HFF-Myc (cell line): ENCODE results near the gene ISCU.
"Not testable (repeated sequence)": the region's sequence is repeated elsewhere in the genome, so short reads cannot be mapped to it uniquely, and the experiment has no call there.

Experiments
- DNase-seq: peaks from one replicate; pipeline ENCODE4 v3.0.0-alpha.2; 2011; ENCODE audit warnings: low read depth; ENCODE audit errors: extremely low read depth
- H3K4me3 ChIP-seq: replicated peaks from 2 replicates; pipeline ENCODE4 v1.5.1; 2011; ENCODE audit warnings: low read depth, mild to moderate bottlenecking, control low read depth, low read length
- TF ChIP-seq, protein P1 (sequence below): IDR thresholded peaks from 2 replicates; pipeline ENCODE4 v1.5.1; 2012; ENCODE audit warnings: mild to moderate bottlenecking, low read depth, low read length, control low read depth; ENCODE audit errors: missing control alignments

The ISCU gene

GRCh38 chr12:108585864-108586263 is 23.5 kb downstream of the ISCU start:
- DNase-seq, result no peak
- TF ChIP-seq, protein P1, sequence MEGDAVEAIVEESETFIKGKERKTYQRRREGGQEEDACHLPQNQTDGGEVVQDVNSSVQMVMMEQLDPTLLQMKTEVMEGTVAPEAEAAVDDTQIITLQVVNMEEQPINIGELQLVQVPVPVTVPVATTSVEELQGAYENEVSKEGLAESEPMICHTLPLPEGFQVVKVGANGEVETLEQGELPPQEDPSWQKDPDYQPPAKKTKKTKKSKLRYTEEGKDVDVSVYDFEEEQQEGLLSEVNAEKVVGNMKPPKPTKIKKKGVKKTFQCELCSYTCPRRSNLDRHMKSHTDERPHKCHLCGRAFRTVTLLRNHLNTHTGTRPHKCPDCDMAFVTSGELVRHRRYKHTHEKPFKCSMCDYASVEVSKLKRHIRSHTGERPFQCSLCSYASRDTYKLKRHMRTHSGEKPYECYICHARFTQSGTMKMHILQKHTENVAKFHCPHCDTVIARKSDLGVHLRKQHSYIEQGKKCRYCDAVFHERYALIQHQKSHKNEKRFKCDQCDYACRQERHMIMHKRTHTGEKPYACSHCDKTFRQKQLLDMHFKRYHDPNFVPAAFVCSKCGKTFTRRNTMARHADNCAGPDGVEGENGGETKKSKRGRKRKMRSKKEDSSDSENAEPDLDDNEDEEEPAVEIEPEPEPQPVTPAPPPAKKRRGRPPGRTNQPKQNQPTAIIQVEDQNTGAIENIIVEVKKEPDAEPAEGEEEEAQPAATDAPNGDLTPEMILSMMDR, result no peak
- H3K4me3 ChIP-seq, result no peak overlapping the region

DNA sequence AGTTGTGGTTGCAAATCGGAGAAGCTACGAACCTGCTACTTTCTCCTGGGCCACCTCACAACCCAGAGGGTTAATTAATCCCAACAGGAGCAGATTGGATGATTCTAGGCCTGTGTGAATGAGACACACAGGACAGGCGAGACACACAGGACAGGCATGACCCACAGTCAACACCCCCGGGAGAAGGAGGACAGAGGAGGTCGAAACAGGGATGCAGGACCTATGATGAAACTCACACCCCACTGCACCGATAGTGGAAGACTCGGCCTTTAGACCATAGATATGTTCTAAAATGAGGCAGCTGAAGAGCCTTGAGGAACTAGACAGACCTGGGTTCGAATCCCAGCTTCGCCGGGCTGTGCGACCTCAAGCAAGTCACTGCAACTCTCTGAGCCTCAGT is 23.9 kb downstream of the ISCU start:
- TF ChIP-seq, protein P1, result no peak
- no peak for DNase-seq
- no peak overlapping the region for H3K4me3 ChIP-seq

DNA sequence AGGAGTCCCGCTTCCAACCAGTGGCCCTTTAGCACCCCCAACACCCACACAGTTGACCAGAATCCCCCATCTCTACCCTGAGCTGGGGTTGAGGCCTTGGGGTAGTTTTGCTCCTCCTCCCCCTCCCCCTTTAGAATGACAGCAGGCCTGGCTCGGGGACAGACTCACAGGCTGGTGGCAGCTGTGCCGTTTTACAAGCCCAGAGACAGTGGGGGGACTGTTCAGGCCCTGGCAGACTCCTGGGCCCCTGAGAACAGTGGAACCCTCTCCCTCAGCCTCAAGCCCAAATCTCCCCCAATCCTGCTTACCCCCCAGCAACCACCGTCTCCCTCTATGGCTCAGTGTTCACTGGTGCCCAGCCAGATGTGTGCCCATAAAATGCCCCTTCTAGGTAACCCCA is 25.4 kb downstream of the ISCU start:
- DNase-seq, result no peak
- TF ChIP-seq, protein P1, result no peak
- H3K4me3 ChIP-seq, result no peak overlapping the region

- DNase-seq, result peak; percentile 63
- TF ChIP-seq, protein P1, result no peak
- no peak overlapping the region for H3K4me3 ChIP-seq
Observed at GRCh38 chr12:108589028-108589839, 26.8 kb downstream of the ISCU start.

GRCh38 chr12:108589840-108590229 is 27.4 kb downstream of the ISCU start:
- no peak for DNase-seq
- TF ChIP-seq, protein P1, result no peak
- H3K4me3 ChIP-seq, result no peak overlapping the region

DNA sequence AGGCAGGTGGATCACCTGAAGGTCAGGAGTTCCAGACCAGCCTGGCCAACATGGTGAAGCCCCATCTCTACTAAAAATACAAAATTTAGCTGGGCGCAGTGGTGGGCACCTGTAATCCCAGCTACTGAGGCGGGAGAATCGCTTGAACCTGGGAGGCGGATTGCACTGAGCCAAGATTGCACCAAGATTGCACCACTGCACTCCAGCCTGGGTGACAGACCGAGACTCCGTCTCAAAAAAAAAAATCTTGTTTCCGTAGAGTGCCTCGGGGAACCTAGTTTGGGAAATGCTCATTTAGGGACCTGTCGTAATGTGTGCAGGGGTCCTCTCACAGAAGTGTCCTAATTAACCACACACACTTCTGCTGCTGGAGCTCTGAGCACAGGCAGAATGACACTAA is 28.1 kb downstream of the ISCU start:
- not testable (repeated sequence) for H3K4me3 ChIP-seq, DNase-seq

- TF ChIP-seq, protein P1, result no peak
- DNase-seq, result no peak
Observed at GRCh38 chr12:108591267-108591980, 29.0 kb downstream of the ISCU start.

More at GRCh38 chr12:108591267-108591980, 29.0 kb downstream of the ISCU start:
- no peak overlapping the region for H3K4me3 ChIP-seq
